Endometrium (tissue), 2 donors: ENCODE results near the gene INTS15.
"Not testable (repeated sequence)": the region's sequence is repeated elsewhere in the genome, so short reads cannot be mapped to it uniquely, and the experiment has no call there.

Experiments used
- FAIRE-seq: peaks from 2 replicates; lab custom pipeline; 2012; peaks lifted over from hg19 to GRCh38; lab: Jason Lieb, UNC
- donor health status: control.
- donor health status: control.

INTS15 gene

DNA sequence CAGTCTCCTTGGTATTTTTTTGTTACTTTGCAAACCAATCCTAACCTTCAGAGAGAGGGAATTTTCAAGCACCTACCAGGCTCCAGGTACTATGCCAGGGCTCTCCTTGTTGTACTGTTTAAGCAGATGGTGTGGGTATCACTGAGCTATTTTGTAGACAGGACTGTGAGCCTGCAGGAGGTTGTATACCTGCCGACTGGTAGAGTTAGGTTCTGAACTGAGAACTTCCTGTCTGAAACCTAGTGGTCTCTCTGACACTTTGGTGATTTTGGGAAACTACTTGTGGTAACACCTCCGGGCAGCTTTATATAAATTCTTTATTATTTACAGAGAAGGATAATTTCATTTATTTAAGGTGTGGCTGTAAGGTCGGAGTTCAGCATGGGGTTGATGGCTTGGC lies 30.1 kb downstream of the INTS15 start:
- FAIRE-seq: no peak

DNA sequence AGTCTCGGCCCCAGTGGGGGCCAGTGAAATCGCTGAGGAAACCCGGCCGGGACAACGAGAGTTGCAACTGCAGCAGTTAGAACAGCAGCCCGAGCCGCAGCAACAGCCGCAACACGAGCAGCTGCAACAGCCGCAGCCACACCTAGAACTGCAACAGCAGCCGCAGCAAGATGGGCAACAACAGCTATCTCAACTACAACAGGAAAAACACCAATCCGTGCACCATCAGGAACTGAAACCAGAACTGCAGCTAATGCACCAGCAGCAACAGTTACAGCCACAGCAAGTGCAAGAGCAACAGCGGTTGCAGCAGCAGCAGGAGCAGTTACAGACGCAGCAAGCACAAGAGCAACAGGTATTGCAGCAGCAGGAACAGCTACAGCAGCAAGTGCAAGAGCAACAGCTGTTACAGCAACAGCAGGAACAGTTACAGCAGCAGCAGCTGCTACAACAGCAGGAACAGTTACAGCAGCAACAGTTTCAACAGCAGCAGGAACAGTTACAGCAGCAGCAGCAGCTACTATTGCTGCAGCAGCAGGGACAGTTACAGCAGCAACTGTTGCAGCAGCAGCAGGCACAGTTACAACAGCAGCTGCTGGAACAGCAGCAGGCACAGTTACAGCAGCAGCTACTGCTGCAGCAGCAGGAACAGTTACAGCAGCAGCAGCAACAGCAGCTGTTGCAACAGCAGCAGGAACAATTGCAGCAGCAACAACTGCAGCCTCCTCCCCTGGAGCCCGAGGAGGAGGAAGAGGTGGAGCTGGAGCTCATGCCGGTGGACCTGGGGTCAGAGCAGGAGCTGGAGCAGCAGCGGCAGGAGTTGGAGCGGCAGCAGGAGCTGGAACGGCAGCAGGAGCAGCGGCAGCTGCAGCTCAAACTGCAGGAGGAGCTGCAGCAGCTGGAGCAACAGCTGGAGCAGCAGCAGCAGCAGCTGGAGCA lies 31.6 kb downstream of the INTS15 start:
- FAIRE-seq: no peak

- FAIRE-seq: no peak
Measured at GRCh38 chr7:6622134-6622710, 32.4 kb downstream of the INTS15 start.

- no peak for FAIRE-seq
Measured at GRCh38 chr7:6623589-6624245, 33.9 kb downstream of the INTS15 start.

DNA sequence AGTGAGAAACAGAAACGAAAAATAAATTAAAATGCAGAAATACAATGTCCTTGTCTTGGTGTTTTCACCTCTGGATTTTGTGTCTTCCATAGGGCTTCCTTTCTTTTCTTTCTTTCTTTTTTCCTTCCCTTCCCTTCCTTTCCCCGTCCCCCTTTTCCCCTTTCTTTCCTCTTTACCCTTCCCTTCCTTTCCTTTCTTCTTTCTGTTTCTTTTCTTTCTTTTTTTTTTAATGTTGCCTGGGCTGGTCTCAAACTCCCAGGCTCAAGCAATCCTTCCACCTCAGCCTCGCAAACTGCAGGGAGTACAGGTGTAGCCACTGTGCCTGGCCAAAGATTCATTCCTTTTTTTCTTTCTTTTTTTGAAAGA lies 34.4 kb downstream of the INTS15 start:
- FAIRE-seq: no peak

DNA sequence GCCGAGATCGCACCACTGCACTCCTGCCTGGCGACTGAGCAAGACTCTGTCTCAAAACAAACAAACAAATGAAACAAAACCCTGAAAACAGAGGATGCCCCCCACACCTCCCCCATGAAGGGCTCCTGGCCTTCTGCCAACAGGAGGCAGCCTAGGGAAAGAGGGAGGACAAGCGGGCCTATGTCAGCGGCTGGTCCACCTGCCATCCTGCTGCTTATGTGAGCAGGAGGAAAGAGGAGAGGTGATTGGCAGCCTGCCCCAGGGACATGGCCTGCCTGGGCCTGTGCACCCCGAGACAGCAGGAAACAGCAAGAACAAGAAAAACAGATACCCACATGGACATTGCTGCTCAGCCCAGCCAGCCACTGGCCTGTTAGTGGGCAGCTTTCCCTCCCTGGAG lies 38.2 kb downstream of the INTS15 start:
- FAIRE-seq: no peak

DNA sequence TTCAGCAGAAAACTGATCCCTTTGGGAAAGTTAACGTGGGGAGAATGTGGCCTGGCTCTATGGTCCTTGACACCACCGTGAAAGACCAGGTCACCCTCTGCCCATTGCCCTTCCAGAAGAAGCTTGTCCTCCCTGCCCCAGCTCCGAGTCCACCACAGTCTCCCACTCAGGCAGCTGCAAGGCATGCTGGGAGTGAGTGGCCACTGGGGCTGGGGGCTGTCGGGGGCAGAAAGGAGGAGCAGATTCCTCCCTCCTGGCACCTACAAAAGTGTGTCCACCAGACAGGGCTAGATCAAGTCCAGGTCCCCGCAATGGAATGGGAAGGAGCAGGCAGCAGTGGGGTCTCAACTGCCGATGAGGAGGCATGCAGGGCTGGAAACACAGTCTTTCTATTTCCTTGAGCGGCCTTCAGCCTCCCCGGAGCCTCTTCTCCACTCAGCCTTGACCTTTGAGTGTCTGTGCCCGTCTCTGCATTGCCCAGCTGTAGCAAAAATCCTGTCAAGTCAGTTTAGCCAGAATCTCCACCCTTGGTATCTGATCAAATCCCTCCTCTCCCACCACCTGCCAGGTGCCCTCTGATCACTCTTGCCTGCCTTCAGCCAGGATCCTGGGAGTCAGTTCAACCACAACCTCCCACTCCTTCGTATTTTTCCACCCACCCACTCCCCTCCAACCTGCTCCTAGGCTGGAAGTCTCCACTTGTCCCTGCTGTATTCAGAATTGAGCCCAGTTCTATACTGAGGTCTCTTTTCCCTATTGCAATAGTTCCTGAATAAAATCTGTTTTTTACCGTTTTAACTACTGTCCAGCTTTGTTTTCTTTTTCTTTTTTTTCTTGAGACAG lies 40.4 kb downstream of the INTS15 start:
- FAIRE-seq: no peak

GRCh38 chr7:6631605-6632004 lies 41.8 kb downstream of the INTS15 start:
- no peak for FAIRE-seq

DNA sequence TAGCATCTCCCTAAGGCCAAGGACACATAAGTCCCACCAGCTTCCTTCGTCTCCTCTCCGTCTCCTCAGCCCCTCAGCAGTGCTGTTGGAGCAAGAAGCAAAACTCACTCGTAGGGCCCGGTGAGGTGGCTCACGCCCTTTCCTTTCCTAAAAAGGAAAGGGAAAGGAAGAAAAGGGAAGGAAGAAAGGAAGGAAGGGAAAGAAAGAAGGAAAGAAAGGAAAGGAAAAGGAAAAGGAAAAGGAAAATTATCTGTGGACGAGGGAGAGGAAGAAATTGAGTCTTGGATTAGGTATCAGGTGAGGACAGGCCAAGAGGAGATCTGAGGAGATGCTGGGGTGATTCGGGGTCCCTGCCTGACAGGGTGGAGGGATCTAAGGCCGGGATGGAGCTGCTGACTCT lies 44.2 kb downstream of the INTS15 start:
- no peak for FAIRE-seq

- not testable (repeated sequence) for FAIRE-seq
Measured at GRCh38 chr7:6634971-6635370, 45.1 kb downstream of the INTS15 start.

DNA sequence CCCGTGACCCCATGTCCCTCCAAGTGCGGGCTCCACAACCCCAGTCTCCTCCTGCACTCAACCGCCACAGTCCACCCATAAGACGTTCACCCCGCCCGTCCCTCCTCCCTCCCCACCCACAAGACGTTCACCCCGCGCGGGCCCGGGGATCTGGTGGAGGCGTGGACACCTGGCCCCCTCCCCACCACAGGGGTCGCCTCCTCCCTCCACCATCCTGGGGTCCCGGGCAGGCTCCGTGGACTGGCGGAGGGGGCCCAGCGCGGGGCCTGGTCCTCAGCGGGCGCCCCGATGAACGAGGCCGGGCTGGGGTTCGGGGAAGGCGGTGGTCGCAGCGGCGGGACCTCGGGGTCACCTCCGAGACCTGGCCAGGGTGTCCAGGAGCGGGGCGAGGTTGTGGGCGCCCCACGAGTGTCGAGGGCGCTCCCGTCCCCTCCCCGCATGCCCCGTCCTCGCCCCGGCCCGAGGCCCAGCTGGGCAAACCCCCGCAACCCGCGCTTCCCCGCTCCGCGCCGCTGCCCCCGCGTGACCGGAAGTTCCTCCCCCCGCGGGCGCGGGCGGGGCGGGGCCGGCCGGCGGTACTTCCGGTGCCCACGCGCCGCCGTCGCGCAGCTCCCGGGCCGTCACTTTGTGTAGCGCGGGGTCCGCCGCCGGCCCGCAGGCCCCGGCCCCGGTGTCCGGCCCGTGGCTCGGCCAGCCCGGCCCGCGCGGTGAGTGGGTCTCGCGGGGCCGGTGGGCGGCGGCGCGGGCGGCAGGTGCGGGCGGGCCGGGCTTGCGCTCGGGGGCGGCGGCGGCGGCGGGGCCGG lies 47.1 kb downstream of the INTS15 start, which contains the start of gene ZNF316:
Gene ZNF316 (plus strand): TSS at position 578 of the 803 bp plus-strand sequence. CDS start 5,092 bp downstream, outside the sequence.
- FAIRE-seq: no peak

GRCh38 chr7:6637544-6638229 lies 47.9 kb downstream of the INTS15 start:
- FAIRE-seq: no peak

DNA sequence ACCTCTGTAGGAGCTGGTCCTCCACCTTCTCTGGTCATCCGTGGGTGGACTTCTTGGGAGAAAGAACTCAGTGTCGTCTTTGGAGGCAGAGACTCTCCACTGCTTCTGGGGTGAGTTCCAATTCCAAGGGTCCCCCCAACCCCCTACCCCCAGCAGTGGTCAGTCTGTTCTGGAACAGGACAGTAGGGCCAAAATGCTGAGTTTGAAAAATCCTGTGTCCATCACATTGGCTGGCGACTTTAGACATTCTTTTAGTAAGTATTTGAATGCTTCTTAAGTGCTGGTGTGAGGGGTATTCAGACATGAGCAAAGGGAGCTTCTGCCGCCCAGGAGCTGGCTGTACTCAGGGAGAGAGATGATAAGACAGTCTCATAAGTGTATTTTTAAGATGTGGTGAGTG lies 49.2 kb downstream of the INTS15 start:
- FAIRE-seq: no peak

DNA sequence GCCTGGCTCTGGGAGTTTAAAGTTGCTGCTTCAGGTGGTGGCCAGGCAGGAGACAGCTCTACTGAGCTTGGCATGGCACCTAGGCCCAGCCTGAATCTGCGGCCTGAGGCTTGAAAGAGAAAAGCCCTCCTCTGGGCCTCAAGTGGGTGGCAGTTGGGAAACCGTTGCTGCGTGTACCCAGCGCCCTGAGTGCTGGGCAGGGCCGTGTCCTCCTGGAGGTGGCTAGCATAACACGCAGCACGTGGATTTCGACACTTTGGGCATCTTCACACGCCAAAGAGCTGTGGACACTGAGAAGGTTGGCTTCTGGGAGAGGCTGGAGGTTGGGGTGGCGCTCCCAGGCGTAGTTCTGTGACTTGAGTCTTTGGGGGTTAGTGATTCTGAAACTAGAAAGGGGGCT lies 49.8 kb downstream of the INTS15 start:
- FAIRE-seq: no peak

- FAIRE-seq: no peak
Measured at GRCh38 chr7:6640246-6640721, 50.5 kb downstream of the INTS15 start.

DNA sequence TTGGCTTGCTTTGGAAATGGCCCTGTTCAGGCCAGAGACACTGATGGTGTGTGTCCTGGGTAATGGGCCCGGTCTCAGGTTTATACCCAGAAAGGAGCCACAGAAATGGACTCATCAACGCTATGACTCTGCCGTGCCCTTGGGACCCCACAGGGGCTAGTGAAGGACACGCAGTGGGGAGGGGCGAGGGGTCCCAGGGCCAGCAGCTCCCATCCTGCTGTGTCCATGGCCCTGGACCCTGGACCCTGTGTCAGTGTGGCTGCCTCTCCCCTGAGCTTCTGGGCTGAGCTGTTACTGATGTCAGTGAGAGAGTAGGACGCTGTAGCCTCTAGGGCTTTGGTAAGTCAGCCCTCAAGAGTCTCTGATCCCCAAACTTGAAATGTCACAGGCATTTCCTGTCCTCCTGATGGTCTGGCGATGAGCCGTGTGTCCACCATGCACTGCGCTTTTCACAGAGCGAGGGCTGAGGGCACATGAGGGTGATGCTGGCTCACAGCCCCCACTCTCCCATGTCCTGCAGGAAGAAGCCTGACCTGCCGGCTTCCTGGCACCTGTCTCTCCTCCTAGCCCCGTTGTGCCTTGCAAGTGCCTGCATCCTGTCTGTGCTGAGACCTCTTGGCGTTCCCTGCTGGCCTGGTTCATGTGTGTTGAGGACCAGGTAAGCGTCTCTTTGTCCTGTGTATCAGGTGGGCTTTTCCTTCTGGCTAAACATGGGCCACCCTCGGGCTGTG lies 51.6 kb downstream of the INTS15 start:
- no peak for FAIRE-seq

DNA sequence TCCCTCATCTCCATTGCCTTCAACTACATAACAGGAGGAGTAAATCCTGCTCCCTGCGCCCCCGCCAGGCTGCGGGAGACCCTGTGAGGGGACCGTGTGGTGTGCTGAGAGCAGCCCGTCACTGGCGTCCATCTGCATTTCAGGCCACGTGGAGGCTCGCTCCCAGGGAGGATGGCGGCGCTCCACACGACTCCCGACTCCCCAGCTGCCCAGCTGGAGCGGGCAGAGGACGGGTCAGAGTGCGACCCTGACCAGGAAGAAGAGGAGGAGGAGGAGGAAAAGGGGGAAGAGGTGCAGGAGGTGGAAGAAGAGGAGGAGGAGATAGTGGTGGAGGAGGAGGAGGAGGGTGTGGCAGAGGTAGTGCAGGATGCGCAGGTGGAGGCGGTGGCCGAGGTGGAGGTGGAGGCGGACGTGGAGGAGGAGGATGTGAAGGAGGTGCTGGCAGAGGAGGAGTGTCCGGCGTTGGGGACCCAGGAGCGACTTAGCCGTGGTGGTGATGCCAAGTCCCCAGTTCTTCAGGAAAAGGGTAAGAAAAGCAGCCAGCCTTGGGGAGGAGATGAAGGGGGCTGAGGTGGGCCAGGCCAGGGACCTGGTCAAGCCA lies 52.5 kb downstream of the INTS15 start:
- FAIRE-seq: no peak

GRCh38 chr7:6642861-6643640 lies 53.2 kb downstream of the INTS15 start:
- no peak for FAIRE-seq
